Dermis blood vessel endothelial cell (primary cell): ENCODE data around the gene INVS. TPM values are rescaled to one million over a fixed set of nuclear protein-coding genes. Genes with fewer than 3 reads are reported as not detected.

Experiments
- DNase-seq: peaks from one replicate; pipeline ENCODE4 v3.0.0; 2010
- total RNA-seq: library from RNA; depleted of rRNA; stranded (reverse); fragments of >200 nt; gene quantifications from 2 replicates; pipeline ENCODE4 v1.2.3, GENCODE V29; 2014

Gene INVS
- total RNA-seq, 1 donor from 2014 or later, result 36.8 TPM

GRCh38 chr9:100340224-100340623 is 241.2 kb downstream of the INVS start:
- DNase-seq, result no peak

GRCh38 chr9:100341889-100342288 is 242.8 kb downstream of the INVS start:
- no peak for DNase-seq

- DNase-seq, result no peak
These were observed 247.8 kb downstream of the INVS start for GRCh38 chr9:100346836-100347235.

GRCh38 chr9:100350188-100350587 is 251.1 kb downstream of the INVS start:
- no peak for DNase-seq

Other genes with a start within 250 kb of the INVS start
- gene STX17, start 192.6 kb upstream of the INVS start, total RNA-seq, result 21.6 and 23.1 TPM in 2 replicates
- gene ERP44, start 243 bp upstream of the INVS start, total RNA-seq, result 9.4 and 16.4 TPM in 2 replicates